Stimulated activated effector memory CD8-positive, alpha-beta T cell treated with anti-CD3 and anti-CD28 coated beads, Interleukin-12 subunit alpha, Interleukin-12 subunit beta, amount 100 ng/mL, for 72 hours (primary cell): Measurements from ENCODE around the gene DAB1.

ENCODE experiments used
- ATAC-seq: fragments of 150-1000 bp; cut with Tn5 transposase; 2 replicates; pipeline ENCODE4 v1.10.0; 2021
- DNase-seq, 2 donors: peaks; one replicate each; pipeline ENCODE4 v3.0.0; 2021 to 2022; ENCODE audit warnings: low spot score in 2 of 2
- H3K27ac Mint-ChIP-seq: one replicate; pipeline ENCODE4 v1.8.0; 2022; ENCODE audit warnings: mild to moderate bottlenecking, mixed read lengths
- H3K36me3 Mint-ChIP-seq: one replicate; pipeline ENCODE4 v1.8.0; 2022; ENCODE audit warnings: mild to moderate bottlenecking, mixed read lengths
- H3K4me1 Mint-ChIP-seq: one replicate; pipeline ENCODE4 v1.8.0; 2022; ENCODE audit warnings: mixed read lengths
- H3K4me3 Mint-ChIP-seq: one replicate; pipeline ENCODE4 v1.8.0; 2022; ENCODE audit warnings: mild to moderate bottlenecking, mixed read lengths
- H3K9me3 Mint-ChIP-seq: one replicate; pipeline ENCODE4 v1.8.0; 2022; ENCODE audit warnings: mixed read lengths

Gene DAB1

GRCh38 chr1:57325117-57325516 lies 98.7 kb downstream of the DAB1 start:
- no peaks in the 10 kb centered on the region for H3K9me3 Mint-ChIP-seq
- H3K36me3 Mint-ChIP-seq, result no peaks in the 10 kb centered on the region
- no peaks in the 10 kb centered on the region for H3K4me1 Mint-ChIP-seq
- no peak overlapping the region for H3K27ac Mint-ChIP-seq
- ATAC-seq (no peak), DNase-seq (no peak)
- H3K4me3 Mint-ChIP-seq, result no peak overlapping the region

GRCh38 chr1:57324388-57324787 lies 99.5 kb downstream of the DAB1 start:
- no peaks in the 10 kb centered on the region for H3K36me3 Mint-ChIP-seq
- H3K4me3 Mint-ChIP-seq, result no peak overlapping the region
- H3K27ac Mint-ChIP-seq, result no peak overlapping the region
- DNase-seq (no peak), ATAC-seq (no peak)
- H3K9me3 Mint-ChIP-seq, result no peaks in the 10 kb centered on the region
- no peaks in the 10 kb centered on the region for H3K4me1 Mint-ChIP-seq

- DNase-seq (no peak), ATAC-seq (no peak)
- Mint-ChIP-seq H3K36me3 (no peaks in the 10 kb centered on the region), H3K4me3 (no peak overlapping the region), H3K4me1 (peaks cover 6% of the 10 kb centered on the region), H3K27ac (no peak overlapping the region), H3K9me3 (no peaks in the 10 kb centered on the region)
Observed at GRCh38 chr1:57321776-57322175, 102.1 kb downstream of the DAB1 start.

- no peaks in the 10 kb centered on the region for H3K9me3 Mint-ChIP-seq
- no peaks in the 10 kb centered on the region for H3K36me3 Mint-ChIP-seq
- H3K27ac Mint-ChIP-seq, result no peak overlapping the region
- H3K4me3 Mint-ChIP-seq, result no peak overlapping the region
- no peak for DNase-seq
- no peak for ATAC-seq
- H3K4me1 Mint-ChIP-seq, result peaks cover 6% of the 10 kb centered on the region
Observed at GRCh38 chr1:57319791-57320190, 104.1 kb downstream of the DAB1 start.

- no peak overlapping the region for H3K27ac Mint-ChIP-seq
- no peaks in the 10 kb centered on the region for H3K9me3 Mint-ChIP-seq
- DNase-seq (no peak), ATAC-seq (no peak)
- H3K36me3 Mint-ChIP-seq, result no peaks in the 10 kb centered on the region
- H3K4me3 Mint-ChIP-seq, result no peak overlapping the region
- peaks cover 6% of the 10 kb centered on the region for H3K4me1 Mint-ChIP-seq
Observed at GRCh38 chr1:57319165-57319564, 104.7 kb downstream of the DAB1 start.

- no peak for DNase-seq
- Mint-ChIP-seq H3K27ac (no peak overlapping the region), H3K9me3 (no peaks in the 10 kb centered on the region), H3K36me3 (no peaks in the 10 kb centered on the region), H3K4me1 (peaks cover 6% of the 10 kb centered on the region), H3K4me3 (no peak overlapping the region)
- ATAC-seq, result no peak
Observed at GRCh38 chr1:57316861-57317260, 107.0 kb downstream of the DAB1 start.

GRCh38 chr1:57316291-57316690 lies 107.6 kb downstream of the DAB1 start:
- no peaks in the 10 kb centered on the region for H3K36me3 Mint-ChIP-seq
- ATAC-seq, result no peak

GRCh38 chr1:57312869-57313268 lies 111.0 kb downstream of the DAB1 start:
- H3K9me3 Mint-ChIP-seq, result peaks cover under 1% of the 10 kb centered on the region
- no peak overlapping the region for H3K4me3 Mint-ChIP-seq
- H3K36me3 Mint-ChIP-seq, result no peaks in the 10 kb centered on the region
- DNase-seq (no peak), ATAC-seq (no peak)
- H3K4me1 Mint-ChIP-seq, result peaks cover 2% of the 10 kb centered on the region
- H3K27ac Mint-ChIP-seq, result no peak overlapping the region

More at GRCh38 chr1:57316291-57316690, 107.6 kb downstream of the DAB1 start:
- no peak for DNase-seq
- no peaks in the 10 kb centered on the region for H3K9me3 Mint-ChIP-seq
- H3K4me3 Mint-ChIP-seq, result no peak overlapping the region
- no peak overlapping the region for H3K27ac Mint-ChIP-seq
- peaks cover 6% of the 10 kb centered on the region for H3K4me1 Mint-ChIP-seq

- H3K36me3 Mint-ChIP-seq, result no peaks in the 10 kb centered on the region
- ATAC-seq (no peak), DNase-seq (no peak)
- H3K9me3 Mint-ChIP-seq, result peaks cover 7% of the 10 kb centered on the region
- no peak overlapping the region for H3K4me3 Mint-ChIP-seq
- no peak overlapping the region for H3K27ac Mint-ChIP-seq
- H3K4me1 Mint-ChIP-seq, result peaks cover 14% of the 10 kb centered on the region
Observed at GRCh38 chr1:57311411-57311810, 112.4 kb downstream of the DAB1 start.

GRCh38 chr1:57311006-57311405 lies 112.9 kb downstream of the DAB1 start:
- Mint-ChIP-seq H3K4me1 (peaks cover 14% of the 10 kb centered on the region), H3K9me3 (peaks cover 7% of the 10 kb centered on the region), H3K4me3 (no peak overlapping the region), H3K36me3 (no peaks in the 10 kb centered on the region), H3K27ac (no peak overlapping the region)
- DNase-seq, result no peak
- ATAC-seq, result no peak

GRCh38 chr1:57309630-57310029 lies 114.2 kb downstream of the DAB1 start:
- H3K4me1 Mint-ChIP-seq, result peaks cover 14% of the 10 kb centered on the region
- no peak overlapping the region for H3K27ac Mint-ChIP-seq
- H3K36me3 Mint-ChIP-seq, result no peaks in the 10 kb centered on the region
- H3K4me3 Mint-ChIP-seq, result no peak overlapping the region
- DNase-seq, result no peak
- H3K9me3 Mint-ChIP-seq, result peaks cover 7% of the 10 kb centered on the region
- no peak for ATAC-seq

- DNase-seq, result peak; percentile 3 to 50
- Mint-ChIP-seq H3K4me3 (peak overlapping the region; percentile 40), H3K27ac (peak overlapping the region; percentile 35), H3K9me3 (peaks cover 7% of the 10 kb centered on the region), H3K36me3 (no peaks in the 10 kb centered on the region), H3K4me1 (peaks cover 21% of the 10 kb centered on the region)
- ATAC-seq, result peak; percentile 93
Observed at GRCh38 chr1:57307392-57308170, 116.3 kb downstream of the DAB1 start.

GRCh38 chr1:57304591-57304990 lies 119.3 kb downstream of the DAB1 start:
- DNase-seq, result no peak
- peaks cover 21% of the 10 kb centered on the region for H3K4me1 Mint-ChIP-seq
- no peaks in the 10 kb centered on the region for H3K36me3 Mint-ChIP-seq

GRCh38 chr1:57302812-57303596 lies 120.9 kb downstream of the DAB1 start:
- Mint-ChIP-seq H3K4me3 (no peak overlapping the region), H3K27ac (no peak overlapping the region), H3K36me3 (no peaks in the 10 kb centered on the region), H3K4me1 (peaks cover 21% of the 10 kb centered on the region), H3K9me3 (peaks cover 9% of the 10 kb centered on the region)
- DNase-seq, result no peak
- no peak for ATAC-seq

More at GRCh38 chr1:57304591-57304990, 119.3 kb downstream of the DAB1 start:
- no peak overlapping the region for H3K4me3 Mint-ChIP-seq
- H3K27ac Mint-ChIP-seq, result no peak overlapping the region
- ATAC-seq, result no peak
- peaks cover 9% of the 10 kb centered on the region for H3K9me3 Mint-ChIP-seq

GRCh38 chr1:57300186-57300585 lies 123.7 kb downstream of the DAB1 start:
- H3K4me1 Mint-ChIP-seq, result peaks cover 7% of the 10 kb centered on the region
- H3K9me3 Mint-ChIP-seq, result peaks cover 3% of the 10 kb centered on the region
- H3K27ac Mint-ChIP-seq, result no peak overlapping the region
- no peak for ATAC-seq
- no peaks in the 10 kb centered on the region for H3K36me3 Mint-ChIP-seq
- H3K4me3 Mint-ChIP-seq, result no peak overlapping the region
- no peak for DNase-seq

GRCh38 chr1:57296726-57297250 lies 127.1 kb downstream of the DAB1 start:
- ATAC-seq, result no peak

More at GRCh38 chr1:57296726-57297250, 127.1 kb downstream of the DAB1 start:
- Mint-ChIP-seq H3K27ac (no peak overlapping the region), H3K9me3 (peaks cover 3% of the 10 kb centered on the region), H3K4me1 (no peaks in the 10 kb centered on the region), H3K36me3 (no peaks in the 10 kb centered on the region), H3K4me3 (no peak overlapping the region)
- DNase-seq, result no peak
